H1 (cell line): ENCODE measurements around the gene SYTL2. TPM values are rescaled to one million over a fixed set of nuclear protein-coding genes. Genes with fewer than 3 reads are reported as not detected.

Experiments
- CTCF ChIA-PET: fragments of 300-600 bp; sonication (Branson Sonifier 250); formaldehyde crosslinking; loops from one replicate; lab custom pipeline; 2021; ENCODE audit not compliant: partially characterized antibody; lab: Charles Lee
- POLR2A ChIA-PET: fragments of 300-600 bp; sonication (Branson Sonifier 250); formaldehyde crosslinking; loops from one replicate; lab custom pipeline; 2021; ENCODE audit warnings: inconsistent platforms; ENCODE audit not compliant: partially characterized antibody; lab: Charles Lee
- DNase-seq, 2 experiments: peaks; one replicate each; pipeline versions ENCODE4 v3.0.0 to v3.0.0-alpha.2; 2010 to 2022; ENCODE audit warnings: low spot score in 2 of 2, low read depth in 1 of 2, mixed read lengths in 1 of 2
- FAIRE-seq: peaks from 2 replicates; lab custom pipeline; 2011; peaks lifted over from hg19 to GRCh38; lab: Jason Lieb, UNC
- H2AFZ ChIP-seq: 2 replicates; pipeline ENCODE4 v1.8.1; 2012; ENCODE audit warnings: low read length, inconsistent platforms
- H2AK5ac ChIP-seq: 2 replicates; pipeline ENCODE4 v1.6.1; 2013; ENCODE audit warnings: low read depth, low read length
- H2BK120ac ChIP-seq: replicated peaks from 2 replicates; pipeline ENCODE3; 2013; ENCODE audit warnings: low read depth, low read length, inconsistent platforms
- H2BK12ac ChIP-seq: 2 replicates; pipeline ENCODE4 v1.6.1; 2013; ENCODE audit warnings: low read depth, low read length
- H2BK15ac ChIP-seq: 2 replicates; pipeline ENCODE4 v1.6.1; 2013; ENCODE audit warnings: low read length
- H2BK20ac ChIP-seq: 2 replicates; pipeline ENCODE4 v1.6.1; 2013; ENCODE audit warnings: low read length
- H2BK5ac ChIP-seq: 2 replicates; pipeline ENCODE4 v1.6.1; 2013; ENCODE audit warnings: low read depth, low read length
- H3K14ac ChIP-seq: 2 replicates; pipeline ENCODE4 v1.6.1; 2013; ENCODE audit warnings: inconsistent platforms; ENCODE audit not compliant: insufficient read length
- H3K18ac ChIP-seq: 2 replicates; pipeline ENCODE4 v1.6.1; 2013; ENCODE audit warnings: low read length; ENCODE audit errors: extremely low read depth
- H3K23ac ChIP-seq: 2 replicates; pipeline ENCODE4 v1.6.1; 2013; ENCODE audit warnings: inconsistent platforms; ENCODE audit not compliant: insufficient read length
- H3K23me2 ChIP-seq: 2 replicates; pipeline ENCODE4 v1.6.1; 2013; ENCODE audit warnings: low read depth, low read length
- H3K27ac ChIP-seq: 2 replicates; pipeline ENCODE4 v1.6.1; 2011; ENCODE audit warnings: low read depth, low read length, inconsistent platforms
- H3K27me3 ChIP-seq, 4 experiments: replicated peaks in 1 of 4; 1 replicate in 1 of 4; 2 replicates in 3 of 4; pipeline versions ENCODE4 v1.6.1 to v1.8.1; 2011 to 2013; ENCODE audit warnings: low read length in 3 of 4, mild to moderate bottlenecking in 3 of 4, inconsistent platforms in 2 of 4, mixed read lengths in 2 of 4, moderate library complexity in 1 of 4; ENCODE audit not compliant: control insufficient read depth in 3 of 4, insufficient read depth in 3 of 4; ENCODE audit errors: extremely low read depth in 1 of 4
- H3K36me3 ChIP-seq, 4 experiments: 2 replicates each; pipeline versions ENCODE4 v1.6.1 to v1.8.1; 2011 to 2013; ENCODE audit warnings: mild to moderate bottlenecking in 4 of 4, low read length in 3 of 4, moderate library complexity in 2 of 4, control low read depth in 1 of 4, inconsistent platforms in 1 of 4; ENCODE audit not compliant: insufficient read depth in 4 of 4, control insufficient read depth in 2 of 4
- H3K4ac ChIP-seq: replicated peaks from 2 replicates; pipeline ENCODE3; 2013; ENCODE audit warnings: low read length, low read depth, mixed read lengths, inconsistent platforms; ENCODE audit not compliant: insufficient read length
- H3K4me1 ChIP-seq, 4 experiments: replicated peaks in 1 of 4; 1 replicate in 1 of 4; 2 replicates in 3 of 4; pipeline versions ENCODE4 v1.6.1 to v1.8.1; 2011 to 2013; ENCODE audit warnings: low read length in 3 of 4, inconsistent platforms in 2 of 4, mixed read lengths in 1 of 4; ENCODE audit not compliant: insufficient read depth in 4 of 4, control insufficient read depth in 3 of 4
- H3K4me2 ChIP-seq, 2 experiments: 2 replicates each; pipeline versions ENCODE4 v1.6.1 to v1.8.1; 2011 to 2013; ENCODE audit warnings: low read depth in 2 of 2, low read length in 2 of 2, control low read depth in 1 of 2, inconsistent platforms in 1 of 2, mild to moderate bottlenecking in 1 of 2; ENCODE audit not compliant: insufficient read depth in 1 of 2
- H3K4me3 ChIP-seq, 4 experiments: fragments of 200-600, 300-600 bp in 1 of 4; sonication (generic), shearing (Covaris generic), sonication (Bioruptor Twin) in 1 of 4; 2 replicates each; pipeline versions ENCODE4 v1.5.1 to v1.8.1; 2011 to 2016; ENCODE audit warnings: low read length in 4 of 4, low read depth in 3 of 4, control low read depth in 2 of 4, inconsistent platforms in 2 of 4, mild to moderate bottlenecking in 2 of 4, mixed read lengths in 1 of 4, moderate library complexity in 1 of 4; ENCODE audit not compliant: insufficient read depth in 2 of 4; ENCODE audit errors: extremely low read depth in 1 of 4
- H3K56ac ChIP-seq: replicated peaks from 2 replicates; pipeline ENCODE3; 2013; ENCODE audit warnings: low read depth, mild to moderate bottlenecking, mixed read lengths, low read length, inconsistent platforms; ENCODE audit not compliant: insufficient read length
- H3K79me1 ChIP-seq: 2 replicates; pipeline ENCODE4 v1.6.1; 2013; ENCODE audit warnings: low read depth, low read length, control low read depth
- H3K79me2 ChIP-seq, 2 experiments: 2 replicates each; pipeline versions ENCODE4 v1.6.1 to v1.8.1; 2012 to 2013; ENCODE audit warnings: low read length in 2 of 2, mild to moderate bottlenecking in 2 of 2, inconsistent platforms in 1 of 2; ENCODE audit not compliant: insufficient read depth in 2 of 2, control insufficient read depth in 1 of 2
- H3K9ac ChIP-seq, 4 experiments: replicated peaks in 1 of 4; 1 replicate in 1 of 4; 2 replicates in 3 of 4; pipeline versions ENCODE4 v1.6.1 to v1.8.1; 2011 to 2013; ENCODE audit warnings: low read depth in 3 of 4, low read length in 3 of 4, control low read depth in 2 of 4, mild to moderate bottlenecking in 2 of 4, moderate library complexity in 2 of 4, inconsistent platforms in 1 of 4; ENCODE audit errors: extremely low read depth in 1 of 4
- H3K9me3 ChIP-seq, 2 experiments: 2 replicates each; pipeline versions ENCODE4 v1.6.1 to v1.8.1; 2012 to 2013; ENCODE audit warnings: mild to moderate bottlenecking in 2 of 2, moderate library complexity in 2 of 2, control low read depth in 1 of 2, inconsistent platforms in 1 of 2, low read depth in 1 of 2, low read length in 1 of 2, mixed read lengths in 1 of 2; ENCODE audit not compliant: insufficient read depth in 2 of 2
- H4K20me1 ChIP-seq, 2 experiments: replicated peaks in 1 of 2; 2 replicates each; pipeline versions ENCODE3 to v1.8.1; 2011 to 2013; ENCODE audit warnings: inconsistent platforms in 2 of 2, low read length in 2 of 2, mild to moderate bottlenecking in 1 of 2; ENCODE audit not compliant: insufficient read depth in 2 of 2, control insufficient read depth in 1 of 2
- H4K5ac ChIP-seq: 2 replicates; pipeline ENCODE4 v1.6.1; 2013; ENCODE audit warnings: low read length, low read depth, mixed read lengths, inconsistent platforms; ENCODE audit not compliant: insufficient read length
- H4K8ac ChIP-seq: 2 replicates; pipeline ENCODE4 v1.8.0; 2013; ENCODE audit warnings: mild to moderate bottlenecking, moderate library complexity, low read length, inconsistent platforms; ENCODE audit not compliant: insufficient read depth; ENCODE audit errors: extremely low read depth
- H4K91ac ChIP-seq: replicated peaks from 2 replicates; pipeline ENCODE3; 2013; ENCODE audit warnings: low read length, mixed read lengths, inconsistent platforms; ENCODE audit not compliant: insufficient read length
- BCL11A ChIP-seq, 2 experiments: IDR thresholded peaks; one replicate each; pipeline ENCODE4 v1.6.1; 2011; ENCODE audit warnings: low read depth in 2 of 2, low read length in 2 of 2, mild to moderate bottlenecking in 2 of 2
- BRCA1 ChIP-seq: IDR thresholded peaks from 2 replicates; pipeline ENCODE4 v1.6.1; 2012; ENCODE audit warnings: low read depth, low read length, improper control_type of control experiment
- CEBPB ChIP-seq: IDR thresholded peaks from 2 replicates; pipeline ENCODE4 v1.6.1; 2012; ENCODE audit warnings: low read depth, low read length
- CREB1 ChIP-seq: IDR thresholded peaks from 2 replicates; pipeline ENCODE4 v1.6.1; 2012; ENCODE audit warnings: inconsistent platforms
- CTBP2 ChIP-seq: IDR thresholded peaks from 2 replicates; pipeline ENCODE4 v1.7.0; 2011; ENCODE audit warnings: borderline replicate concordance, mild to moderate bottlenecking, moderate library complexity, mixed read lengths, low read length; ENCODE audit not compliant: insufficient read depth, insufficient read length
- EGR1 ChIP-seq: IDR thresholded peaks from 2 replicates; pipeline ENCODE4 v1.6.1; 2011; ENCODE audit warnings: low read depth, low read length, borderline replicate concordance
- GABPA ChIP-seq: IDR thresholded peaks from 2 replicates; pipeline ENCODE4 v1.6.1; 2011; ENCODE audit warnings: mild to moderate bottlenecking, low read length, moderate library complexity, borderline replicate concordance; ENCODE audit not compliant: insufficient read depth
- HDAC6 ChIP-seq: IDR thresholded peaks from one replicate; pipeline ENCODE4 v1.7.1; 2012; ENCODE audit warnings: low read depth, mild to moderate bottlenecking, inconsistent platforms, low read length, moderate library complexity
- JUND ChIP-seq: IDR thresholded peaks from 2 replicates; pipeline ENCODE4 v1.6.1; 2011; ENCODE audit warnings: mild to moderate bottlenecking, improper control_type of control experiment, low read length
- RBBP5 ChIP-seq: IDR thresholded peaks from 2 replicates; pipeline ENCODE4 v1.7.1; 2012; ENCODE audit warnings: low read depth, mild to moderate bottlenecking, inconsistent platforms, low read length, moderate library complexity, borderline replicate concordance
- SIRT6 ChIP-seq: IDR thresholded peaks from one replicate; pipeline ENCODE4 v1.7.1; 2012; ENCODE audit warnings: low read length, inconsistent platforms
- SIX5 ChIP-seq: IDR thresholded peaks from 2 replicates; pipeline ENCODE4 v1.6.1; 2011; ENCODE audit warnings: mild to moderate bottlenecking, low read depth, low read length
- SP2 ChIP-seq: IDR thresholded peaks from 2 replicates; pipeline ENCODE4 v1.6.1; 2012; ENCODE audit warnings: mild to moderate bottlenecking, low read length, inconsistent platforms
- SP4 ChIP-seq: IDR thresholded peaks from 2 replicates; pipeline ENCODE4 v1.6.1; 2012; ENCODE audit warnings: low read length, inconsistent platforms
- SRF ChIP-seq: IDR thresholded peaks from 2 replicates; pipeline ENCODE4 v1.6.1; 2011; ENCODE audit warnings: mild to moderate bottlenecking, low read depth, low read length, moderate library complexity
- WGBS, 2 experiments: shearing (Covaris generic) in 1 of 2; methylation state at CpG; one replicate each; pipeline versions ENCODE4 v1.1.6 to v1.1.7; 2013 to 2015; ENCODE audit warnings: low lambda C conversion rate in 2 of 2, mixed read lengths in 2 of 2, inconsistent platforms in 1 of 2, low coverage in 1 of 2, missing lambda C conversion rate in 1 of 2; ENCODE audit not compliant: insufficient replicate concordance in 2 of 2, insufficient coverage in 1 of 2, insufficient read length in 1 of 2; ENCODE audit errors: extremely low coverage in 1 of 2, missing lambda C conversion rate in 1 of 2; 5-methylcytosine and 5-hydroxymethylcytosine counted together
- polyA plus RNA-seq, 7 experiments: library from polyadenylated mRNA; depleted of rRNA in 3 of 7; stranded (reverse) in 5 of 7; unstranded in 2 of 7; fragments of >200 nt in 5 of 7; fragments of 200-250 nt in 2 of 7; gene quantifications; 1 replicate in 5 of 7; 2 replicates in 1 of 7; 4 replicates in 1 of 7; pipeline versions ENCODE4 v1.2.1 to v1.2.3, GENCODE V29; 2011 to 2013; ENCODE audit warnings: missing spikeins in 2 of 7, mixed read lengths in 2 of 7
- total RNA-seq: library from RNA; stranded (reverse); fragmentation: NEBNext Ultra II Directional; extraction: Animal tissue kit (Norgen Biotek cat#: 25700); gene quantifications from 2 replicates; pipeline ENCODE4 v1.2.1, GENCODE V29; 2021
- TF ChIP-seq, protein P1 (sequence below): IDR thresholded peaks from 2 replicates; pipeline ENCODE4 v1.6.1; 2012; ENCODE audit warnings: inconsistent platforms

Gene SYTL2
- total and polyA plus RNA-seq, 2 of the 8 experiments (the other 6 are each of a cell fraction or from before 2014, with no cell fraction given), result 1.3 to 9.1 TPM

DNA sequence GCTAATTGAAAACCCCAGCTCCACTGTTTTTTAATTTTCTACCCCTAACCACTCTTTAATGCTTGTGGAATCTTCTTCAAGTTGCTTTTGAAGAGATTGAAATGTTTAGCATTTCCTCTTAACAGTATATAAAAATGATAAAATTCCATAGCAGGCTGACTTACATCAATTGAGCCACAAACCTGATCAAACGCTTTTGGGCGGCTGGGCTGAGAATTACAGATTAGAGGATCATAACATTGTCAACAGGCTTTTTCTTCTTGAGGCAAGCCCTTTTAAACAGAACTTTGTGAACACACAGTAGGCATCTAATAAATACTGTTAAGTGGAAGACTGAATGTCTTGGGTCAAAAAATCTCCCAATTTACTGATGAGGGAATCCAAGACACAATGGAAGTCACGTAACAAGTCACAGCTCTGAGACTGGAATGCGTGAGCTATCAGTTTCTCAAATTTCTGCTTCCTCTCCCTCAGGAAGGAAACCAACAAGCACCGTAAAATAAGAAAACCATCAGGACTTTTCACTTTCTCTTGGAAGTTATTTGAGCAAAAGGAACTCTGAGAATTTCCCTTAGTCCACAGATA lies 75.0 kb downstream of the SYTL2 start:
- Histone ChIP-seq H2BK5ac (no peak overlapping the region), H3K4ac (no peak overlapping the region), H3K27ac (no peak overlapping the region), H2BK15ac (no peak overlapping the region), H2AFZ (no peak overlapping the region), H3K9me3 (no peaks in the 10 kb centered on the region; a peak in 1 of 4 replicates), H3K4me2 (no peak overlapping the region), H4K8ac (no peak overlapping the region), H2AK5ac (no peak overlapping the region), H3K23me2 (no peaks in the 10 kb centered on the region), H3K9ac (no peak overlapping the region), H2BK20ac (no peak overlapping the region), H3K36me3 (no peaks in the 10 kb centered on the region), H3K56ac (no peak overlapping the region), H3K14ac (no peak overlapping the region), H4K20me1 (no peaks in the 10 kb centered on the region), H3K27me3 (no peaks in the 10 kb centered on the region), H3K4me1 (no peaks in the 10 kb centered on the region), H4K91ac (no peak overlapping the region), H4K5ac (no peak overlapping the region), H3K79me1 (no peaks in the 10 kb centered on the region), H2BK12ac (no peak overlapping the region), H2BK120ac (no peak overlapping the region), H3K23ac (no peak overlapping the region), H3K18ac (no peak overlapping the region), H3K4me3 (no peak overlapping the region), H3K79me2 (no peaks in the 10 kb centered on the region)
- TF ChIP-seq, protein P1, sequence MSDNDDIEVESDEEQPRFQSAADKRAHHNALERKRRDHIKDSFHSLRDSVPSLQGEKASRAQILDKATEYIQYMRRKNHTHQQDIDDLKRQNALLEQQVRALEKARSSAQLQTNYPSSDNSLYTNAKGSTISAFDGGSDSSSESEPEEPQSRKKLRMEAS, result no peak
- TF ChIP-seq BCL11A (IDR thresholded peaks at IDR 0.05; ENCODE audit: low read depth in 2 of 2, low read length in 2 of 2) (no peak), RBBP5 (no peak), EGR1 (no peak), SP4 (no peak), SP2 (no peak), CTBP2 (no peak), JUND (no peak), BRCA1 (no peak), CREB1 (no peak), GABPA (no peak), SIRT6 (no peak), SRF (no peak), SIX5 (no peak), HDAC6 (no peak), CEBPB (no peak)
- DNase-seq, result no peak
- 87% methylated on average over 5 of the region's 5 CpGs; no CpG with 5 or more reads in 1 of the 2 experiments for WGBS, 2 experiments
- ChIA-PET POLR2A (no interaction called here), CTCF (interaction anchor here (0.8 to 2.2 kb wide), 4 partner anchors 10 to 119 kb away, joined by 3 to 4 read pairs (median 4); partner anchors contain the start of gene CCDC83)
- FAIRE-seq, result no peak
